ENCODE data around the gene TLE4. TPM values are rescaled to one million over a fixed set of nuclear protein-coding genes. Genes with fewer than 3 reads are reported as not detected.

Gene TLE4
- total RNA-seq, 1 donor from 2014 or later, result 62.6 TPM

GRCh38 chr9:79610019-79610631 is 38.4 kb downstream of the TLE4 start:
- POLR2A ChIA-PET, result interaction anchor here (1.2 kb wide), 1 partner anchor 39 kb away, joined by 5 read pairs; the partner anchor contains the start of gene TLE4
- H3K9me3 Mint-ChIP-seq, result no peaks in the 10 kb centered on the region
- ATAC-seq (ENCODE audit: low read depth) (no peak), DNase-seq (no peak)
- CTCF ChIA-PET, result no interaction called here
- H3K27me3 Mint-ChIP-seq, result no peaks in the 10 kb centered on the region
- peaks cover 21% of the 10 kb centered on the region for H3K36me3 Mint-ChIP-seq (ENCODE audit: low read depth)
- no peak overlapping the region for H3K4me3 Mint-ChIP-seq
- H3K4me1 Mint-ChIP-seq, result peaks cover 56% of the 10 kb centered on the region
- TF ChIP-seq, protein P1, sequence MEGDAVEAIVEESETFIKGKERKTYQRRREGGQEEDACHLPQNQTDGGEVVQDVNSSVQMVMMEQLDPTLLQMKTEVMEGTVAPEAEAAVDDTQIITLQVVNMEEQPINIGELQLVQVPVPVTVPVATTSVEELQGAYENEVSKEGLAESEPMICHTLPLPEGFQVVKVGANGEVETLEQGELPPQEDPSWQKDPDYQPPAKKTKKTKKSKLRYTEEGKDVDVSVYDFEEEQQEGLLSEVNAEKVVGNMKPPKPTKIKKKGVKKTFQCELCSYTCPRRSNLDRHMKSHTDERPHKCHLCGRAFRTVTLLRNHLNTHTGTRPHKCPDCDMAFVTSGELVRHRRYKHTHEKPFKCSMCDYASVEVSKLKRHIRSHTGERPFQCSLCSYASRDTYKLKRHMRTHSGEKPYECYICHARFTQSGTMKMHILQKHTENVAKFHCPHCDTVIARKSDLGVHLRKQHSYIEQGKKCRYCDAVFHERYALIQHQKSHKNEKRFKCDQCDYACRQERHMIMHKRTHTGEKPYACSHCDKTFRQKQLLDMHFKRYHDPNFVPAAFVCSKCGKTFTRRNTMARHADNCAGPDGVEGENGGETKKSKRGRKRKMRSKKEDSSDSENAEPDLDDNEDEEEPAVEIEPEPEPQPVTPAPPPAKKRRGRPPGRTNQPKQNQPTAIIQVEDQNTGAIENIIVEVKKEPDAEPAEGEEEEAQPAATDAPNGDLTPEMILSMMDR (IDR thresholded peaks at IDR 0.05), result no peak
- intact Hi-C loops (cut with micrococcal nuclease), result no loop called here
- no peak overlapping the region for H3K27ac Mint-ChIP-seq

GRCh38 chr9:79610791-79611614 is 39.2 kb downstream of the TLE4 start:
- ATAC-seq (ENCODE audit: low read depth) (peak; percentile 83), DNase-seq (no peak)
- H3K4me1 Mint-ChIP-seq, result peaks cover 57% of the 10 kb centered on the region
- no peaks in the 10 kb centered on the region for H3K9me3 Mint-ChIP-seq
- ChIA-PET CTCF (no interaction called here), POLR2A (interaction anchor here (1.2 to 1.4 kb wide), 2 partner anchors 13 to 39 kb away, joined by 4 to 5 read pairs; partner anchors contain the start of gene TLE4)
- no peaks in the 10 kb centered on the region for H3K27me3 Mint-ChIP-seq
- intact Hi-C loops (cut with micrococcal nuclease), result loop anchor here (1.0 kb wide), 2 partner anchors 13 to 40 kb away; partner anchors contain the start of gene TLE4
- H3K27ac Mint-ChIP-seq, result peak overlapping the region; percentile 53
- TF ChIP-seq, protein P1 (IDR thresholded peaks at IDR 0.05), result no peak
- peaks cover 24% of the 10 kb centered on the region for H3K36me3 Mint-ChIP-seq (ENCODE audit: low read depth)
- H3K4me3 Mint-ChIP-seq, result no peak overlapping the region

DNA sequence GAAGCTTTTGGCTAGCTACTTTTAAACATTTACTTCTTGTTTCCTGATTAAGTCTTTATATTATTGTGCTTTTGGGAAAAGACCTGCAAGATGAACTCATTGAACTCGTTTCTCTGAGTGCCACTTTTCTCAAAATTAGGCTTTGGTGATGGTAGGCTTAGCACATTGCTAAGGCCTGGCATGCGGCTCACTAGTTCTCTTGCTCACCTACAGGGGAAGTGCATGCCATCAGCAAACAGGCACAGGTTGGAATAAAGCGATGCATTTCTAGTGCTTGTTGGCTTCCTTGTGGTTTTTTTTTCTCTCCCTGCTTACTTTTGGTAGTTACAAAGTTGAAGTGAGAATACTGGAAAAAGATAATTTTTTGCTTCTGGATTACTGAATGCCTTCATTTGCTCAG is 41.4 kb downstream of the TLE4 start:
- no peak overlapping the region for H3K27ac Mint-ChIP-seq
- ChIA-PET CTCF (no interaction called here), POLR2A (no interaction called here)
- peaks cover 48% of the 10 kb centered on the region for H3K4me1 Mint-ChIP-seq
- TF ChIP-seq, protein P1 (IDR thresholded peaks at IDR 0.05), result no peak
- H3K9me3 Mint-ChIP-seq, result no peaks in the 10 kb centered on the region
- no peak for ATAC-seq (ENCODE audit: low read depth)
- H3K4me3 Mint-ChIP-seq, result no peak overlapping the region
- intact Hi-C loops (cut with micrococcal nuclease), result loop anchor here (2.0 kb wide), 1 partner anchor 20 kb away; no protein-coding TSS in a partner anchor
- DNase-seq, result no peak
- H3K27me3 Mint-ChIP-seq, result no peaks in the 10 kb centered on the region
- H3K36me3 Mint-ChIP-seq (ENCODE audit: low read depth), result peaks cover 18% of the 10 kb centered on the region

- Mint-ChIP-seq H3K4me3 (no peak overlapping the region), H3K4me1 (peaks cover 44% of the 10 kb centered on the region), H3K36me3 (ENCODE audit: low read depth) (peaks cover 18% of the 10 kb centered on the region), H3K27ac (no peak overlapping the region), H3K27me3 (no peaks in the 10 kb centered on the region), H3K9me3 (no peaks in the 10 kb centered on the region)
- intact Hi-C loops (cut with micrococcal nuclease), result no loop called here
- POLR2A ChIA-PET, result interaction anchor here (0.6 to 1.1 kb wide), 2 partner anchors 43 to 45 kb away, joined by 3 to 4 read pairs; partner anchors contain the start of gene TLE4
- CTCF ChIA-PET, result no interaction called here
- peak; percentile 26 for ATAC-seq (ENCODE audit: low read depth)
- no peak for DNase-seq
- TF ChIP-seq, protein P1 (IDR thresholded peaks at IDR 0.05), result no peak
Measured at GRCh38 chr9:79615038-79615437, 43.3 kb downstream of the TLE4 start.

GRCh38 chr9:79616013-79616412 is 44.2 kb downstream of the TLE4 start:
- intact Hi-C loops (cut with micrococcal nuclease), result no loop called here
- DNase-seq, result no peak
- no peak overlapping the region for H3K4me3 Mint-ChIP-seq
- no peak for ATAC-seq (ENCODE audit: low read depth)
- H3K4me1 Mint-ChIP-seq, result peaks cover 36% of the 10 kb centered on the region
- no peaks in the 10 kb centered on the region for H3K27me3 Mint-ChIP-seq
- peaks cover 18% of the 10 kb centered on the region for H3K36me3 Mint-ChIP-seq (ENCODE audit: low read depth)
- ChIA-PET POLR2A (interaction anchor here (0.6 to 1.1 kb wide), 2 partner anchors 10 to 44 kb away, joined by 3 to 6 read pairs; partner anchors contain the start of gene TLE4), CTCF (no interaction called here)
- H3K27ac Mint-ChIP-seq, result no peak overlapping the region
- H3K9me3 Mint-ChIP-seq, result no peaks in the 10 kb centered on the region
- TF ChIP-seq, protein P1 (IDR thresholded peaks at IDR 0.05), result no peak

All from activated B cell treated with CpG ODN at 0.5 μM for 24 hours (primary cell).